Kidney (tissue), 14 donors: ENCODE results near the gene SLC43A1. TPM values are rescaled to one million over a fixed set of nuclear protein-coding genes. Genes with fewer than 3 reads are reported as not detected.
A peak's percentile ranks its signal among the peaks of the same experiment; 100 is the strongest.

Experiments used
- DNase-seq, 5 donors: peaks; one replicate each; pipeline ENCODE4 v3.0.0-alpha.2; 2013 to 2020
- FAIRE-seq: peaks from 2 replicates; lab custom pipeline; 2012; peaks lifted over from hg19 to GRCh38; lab: Jason Lieb, UNC
- H3K27ac ChIP-seq, 2 donors: one replicate each; pipeline ENCODE4 v1.7.0; 2013; ENCODE audit warnings: low read depth in 2 of 2, low read length in 2 of 2, inconsistent platforms in 1 of 2
- H3K27me3 ChIP-seq: one replicate; pipeline ENCODE4 v1.7.1; 2013; ENCODE audit warnings: low read length, inconsistent platforms; ENCODE audit not compliant: control insufficient read depth, insufficient read depth
- H3K36me3 ChIP-seq, 3 donors: one replicate each; pipeline versions ENCODE4 v1.7.0 to v1.7.1; 2013; ENCODE audit warnings: low read length in 3 of 3, control low read depth in 1 of 3, inconsistent platforms in 1 of 3; ENCODE audit not compliant: insufficient read depth in 3 of 3, control insufficient read depth in 2 of 3
- H3K4me1 ChIP-seq, 3 donors: one replicate each; pipeline versions ENCODE4 v1.7.0 to v1.7.1; 2013; ENCODE audit warnings: low read length in 3 of 3, inconsistent platforms in 1 of 3, low read depth in 1 of 3; ENCODE audit not compliant: control insufficient read depth in 2 of 3, insufficient read depth in 2 of 3
- H3K4me3 ChIP-seq, 3 donors: one replicate each; pipeline versions ENCODE4 v1.7.0 to v1.8.1; 2013; ENCODE audit warnings: low read length in 3 of 3, control low read depth in 1 of 3, inconsistent platforms in 1 of 3
- H3K9ac ChIP-seq, 3 donors: one replicate each; pipeline versions ENCODE4 v1.7.0 to v1.7.1; 2013; ENCODE audit warnings: low read length in 3 of 3, control low read depth in 1 of 3, inconsistent platforms in 1 of 3
- H3K9me3 ChIP-seq, 3 donors: one replicate each; pipeline versions ENCODE4 v1.7.0 to v1.7.1; 2013; ENCODE audit warnings: low read length in 3 of 3, control low read depth in 1 of 3, inconsistent platforms in 1 of 3; ENCODE audit not compliant: control insufficient read depth in 2 of 3, insufficient read depth in 1 of 3
- intact Hi-C: fragments of 100-400 bp; cut with DNase I; formaldehyde crosslinking; loops from one replicate; pipeline ENCODE4 v1.11.1; 2022
- polyA plus RNA-seq: library from polyadenylated mRNA; stranded (reverse); fragments of 350-450 nt; fragmentation: Illumina TruSeq; extraction: RNeasy Lipid Tissue Mini Kit (QIAGEN cat#74804); gene quantifications from one replicate; pipeline ENCODE4 v1.2.3, GENCODE V29; 2014; ENCODE audit warnings: low read depth, low replicate concordance; ENCODE audit not compliant: insufficient read depth
- total RNA-seq: library from RNA; stranded (reverse); fragmentation: NEBNext Ultra II Directional; extraction: Animal tissue kit (Norgen Biotek cat#: 25700); gene quantifications from one replicate; pipeline ENCODE4 v1.2.1, GENCODE V29; 2021
- TF ChIP-seq, protein P1 (sequence below): IDR thresholded peaks from 3 replicates; pipeline ENCODE4 v1.5.1; 2012; ENCODE audit warnings: mild to moderate bottlenecking, moderate library complexity, borderline replicate concordance; ENCODE audit not compliant: insufficient read depth; ENCODE audit errors: extremely low read depth
- donor health status: control.
- donor health status: control.
- donor health status: control.
- donor health status: control.
- donor health status: control.
- donor health status: DM: yes; HTN: yes; CAD: no.
- donor health status: Normal renal cell carcinoma (clear cell type).

SLC43A1 gene
- total and polyA plus RNA-seq, 2 donors from 2014 or later, result 4.1 to 16.6 TPM

- Histone ChIP-seq H3K4me3 (peak overlapping the region in 1 of 3 donors; percentile 35), H3K36me3 (no peaks in the 10 kb centered on the region), H3K27me3 (peaks cover 9% of the 10 kb centered on the region), H3K27ac (no peak overlapping the region), H3K9me3 (no peaks in the 10 kb centered on the region), H3K4me1 (peaks cover 0 to 10% (median 4%) of the 10 kb centered on the region in 3 donors), H3K9ac (peak overlapping the region in 1 of 3 donors; percentile 7)
- TF ChIP-seq, protein P1, sequence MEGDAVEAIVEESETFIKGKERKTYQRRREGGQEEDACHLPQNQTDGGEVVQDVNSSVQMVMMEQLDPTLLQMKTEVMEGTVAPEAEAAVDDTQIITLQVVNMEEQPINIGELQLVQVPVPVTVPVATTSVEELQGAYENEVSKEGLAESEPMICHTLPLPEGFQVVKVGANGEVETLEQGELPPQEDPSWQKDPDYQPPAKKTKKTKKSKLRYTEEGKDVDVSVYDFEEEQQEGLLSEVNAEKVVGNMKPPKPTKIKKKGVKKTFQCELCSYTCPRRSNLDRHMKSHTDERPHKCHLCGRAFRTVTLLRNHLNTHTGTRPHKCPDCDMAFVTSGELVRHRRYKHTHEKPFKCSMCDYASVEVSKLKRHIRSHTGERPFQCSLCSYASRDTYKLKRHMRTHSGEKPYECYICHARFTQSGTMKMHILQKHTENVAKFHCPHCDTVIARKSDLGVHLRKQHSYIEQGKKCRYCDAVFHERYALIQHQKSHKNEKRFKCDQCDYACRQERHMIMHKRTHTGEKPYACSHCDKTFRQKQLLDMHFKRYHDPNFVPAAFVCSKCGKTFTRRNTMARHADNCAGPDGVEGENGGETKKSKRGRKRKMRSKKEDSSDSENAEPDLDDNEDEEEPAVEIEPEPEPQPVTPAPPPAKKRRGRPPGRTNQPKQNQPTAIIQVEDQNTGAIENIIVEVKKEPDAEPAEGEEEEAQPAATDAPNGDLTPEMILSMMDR, result peak; percentile 23
- peak in 3 of 5 donors; percentile 42 to 84 (median 61) for DNase-seq
- intact Hi-C loops, result no loop called here
- no peak for FAIRE-seq
These were observed 38.6 kb downstream of the SLC43A1 start for GRCh38 chr11:57476757-57477506.

GRCh38 chr11:57476047-57476756, 39.3 kb downstream of the SLC43A1 start:
- peak overlapping the region in 2 of 3 donors; percentile 19 to 35 for H3K4me3 ChIP-seq
- no peak overlapping the region for H3K27ac ChIP-seq
- H3K27me3 ChIP-seq, result peaks cover 9% of the 10 kb centered on the region

GRCh38 chr11:57475671-57476046, 39.8 kb downstream of the SLC43A1 start:
- peaks cover 0 to 10% (median 4%) of the 10 kb centered on the region in 3 donors for H3K4me1 ChIP-seq
- H3K9ac ChIP-seq, result no peak overlapping the region
- no peaks in the 10 kb centered on the region for H3K36me3 ChIP-seq
- DNase-seq, result no peak
- H3K9me3 ChIP-seq, result no peaks in the 10 kb centered on the region
- peak overlapping the region in 1 of 3 donors; percentile 35 for H3K4me3 ChIP-seq
- peaks cover 9% of the 10 kb centered on the region for H3K27me3 ChIP-seq
- intact Hi-C loops, result no loop called here
- TF ChIP-seq, protein P1, result no peak
- no peak for FAIRE-seq
- no peak overlapping the region for H3K27ac ChIP-seq

More at GRCh38 chr11:57476047-57476756, 39.3 kb downstream of the SLC43A1 start:
- Histone ChIP-seq H3K36me3 (no peaks in the 10 kb centered on the region), H3K4me1 (peaks cover 0 to 10% (median 4%) of the 10 kb centered on the region in 3 donors), H3K9me3 (no peaks in the 10 kb centered on the region), H3K9ac (peak overlapping the region in 1 of 3 donors; percentile 7)
- FAIRE-seq, result no peak
- TF ChIP-seq, protein P1, result no peak
- DNase-seq, result peak; percentile 38 to 90 (median 63)
- intact Hi-C loops, result no loop called here
